HCEC 1CT (cell line): Measurements from ENCODE around the gene ADARB2.

Source experiments
- DNase-seq: peaks from one replicate; pipeline ENCODE4 v3.0.0-alpha.2; 2017

ADARB2 gene

GRCh38 chr10:1735562-1735961, 1.8 kb downstream of the ADARB2 start:
- DNase-seq: no peak

- DNase-seq: no peak
Observed at GRCh38 chr10:1734288-1734687, 3.0 kb downstream of the ADARB2 start.

GRCh38 chr10:1733720-1734119, 3.6 kb downstream of the ADARB2 start:
- DNase-seq: no peak

- no peak for DNase-seq
Observed at GRCh38 chr10:1732564-1732996, 4.7 kb downstream of the ADARB2 start.

- DNase-seq: no peak
Observed at GRCh38 chr10:1731592-1731991, 5.7 kb downstream of the ADARB2 start.

- no peak for DNase-seq
Observed at GRCh38 chr10:1729751-1730150, 7.6 kb downstream of the ADARB2 start.

GRCh38 chr10:1726861-1727260, 10.5 kb downstream of the ADARB2 start:
- no peak for DNase-seq

- no peak for DNase-seq
Observed at GRCh38 chr10:1724921-1725488, 12.3 kb downstream of the ADARB2 start.

- DNase-seq: no peak
Observed at GRCh38 chr10:1716839-1717238, 20.5 kb downstream of the ADARB2 start.

GRCh38 chr10:1715821-1716220, 21.5 kb downstream of the ADARB2 start:
- no peak for DNase-seq

- DNase-seq: no peak
Observed at GRCh38 chr10:1712944-1713671, 24.2 kb downstream of the ADARB2 start.

- no peak for DNase-seq
Observed at GRCh38 chr10:1712314-1712713, 25.0 kb downstream of the ADARB2 start.

- DNase-seq: no peak
Observed at GRCh38 chr10:1709161-1709560, 28.2 kb downstream of the ADARB2 start.

- no peak for DNase-seq
Observed at GRCh38 chr10:1708746-1709145, 28.6 kb downstream of the ADARB2 start.

- DNase-seq: no peak
Observed at GRCh38 chr10:1706711-1707110, 30.6 kb downstream of the ADARB2 start.

GRCh38 chr10:1706256-1706655, 31.1 kb downstream of the ADARB2 start:
- DNase-seq: no peak

- no peak for DNase-seq
Observed at GRCh38 chr10:1698185-1698584, 39.1 kb downstream of the ADARB2 start.

- no peak for DNase-seq
Observed at GRCh38 chr10:1696106-1696505, 41.2 kb downstream of the ADARB2 start.

GRCh38 chr10:1690086-1690485, 47.2 kb downstream of the ADARB2 start:
- DNase-seq: no peak

- no peak for DNase-seq
Observed at GRCh38 chr10:1688531-1688930, 48.8 kb downstream of the ADARB2 start.

GRCh38 chr10:1687623-1688150, 49.6 kb downstream of the ADARB2 start:
- no peak for DNase-seq

GRCh38 chr10:1687190-1687589, 50.1 kb downstream of the ADARB2 start:
- DNase-seq: no peak

GRCh38 chr10:1686491-1686749, 50.9 kb downstream of the ADARB2 start:
- no peak for DNase-seq

- DNase-seq: no peak
Observed at GRCh38 chr10:1685699-1686490, 51.4 kb downstream of the ADARB2 start.
